HCT116 (cell line): ENCODE results near the gene TCF12. TPM values are rescaled to one million over a fixed set of nuclear protein-coding genes. Genes with fewer than 3 reads are reported as not detected.
A peak's percentile ranks its signal among the peaks of the same experiment; 100 is the strongest.

Experiments
- ATAC-seq: fragments of 200-7000 bp; cut with Tn5 transposase; 2 replicates; pipeline ENCODE4 v1.9.1; 2020; ENCODE audit warnings: mild to moderate bottlenecking, moderate library complexity
- BruUV-seq: library from RNA; stranded (reverse); fragments of 400-500 nt; replicated peaks from 2 replicates; lab custom pipeline; 2021; lab: Mats Ljungman, UMichigan
- CTCF ChIA-PET: fragments of 300-600 bp; sonication (Branson Sonifier 250); formaldehyde crosslinking; loops from one replicate; lab custom pipeline; 2021; ENCODE audit warnings: antibody characterized with exemption; lab: Charles Lee
- POLR2A ChIA-PET: fragments of 300-600, 350-600 bp; sonication (Branson Sonifier 250); formaldehyde crosslinking; loops from one replicate; lab custom pipeline; 2021; ENCODE audit warnings: antibody characterized with exemption; lab: Charles Lee
- RAD21 ChIA-PET, 2 experiments: fragments of 300-600 bp; sonication (Branson Sonifier 250); formaldehyde crosslinking; loops; one replicate each; lab custom pipeline; 2023; ENCODE audit warnings: low total read pairs in 2 of 2; ENCODE audit not compliant: uncharacterized antibody in 2 of 2, unreplicated experiment in 2 of 2, low non-redundant PET in 1 of 2; lab: Charles Lee
- DNase-seq: peaks from one replicate; pipeline ENCODE4 v3.0.0-alpha.2; 2010; ENCODE audit warnings: low read depth, low spot score
- H2AFZ ChIP-seq: fragments of 200-600 bp; shearing (Covaris generic), sonication (generic); 2 replicates; pipeline ENCODE4 v1.6.1; 2017; ENCODE audit warnings: low read depth, mixed run types, mixed read lengths, antibody characterized with exemption, low read length; ENCODE audit not compliant: poor library complexity, severe bottlenecking
- H3K27ac ChIP-seq: 2 replicates; pipeline ENCODE4 v1.5.1; 2012; ENCODE audit warnings: low read depth, low read length
- H3K27me3 ChIP-seq: fragments of 200-600 bp; sonication (generic); 2 replicates; pipeline ENCODE4 v1.6.1; 2016; ENCODE audit warnings: mixed run types, low read length, mixed read lengths; ENCODE audit not compliant: insufficient read depth
- H3K36me3 ChIP-seq, 2 experiments: fragments of 200-500 bp in 1 of 2; fragments of 200-600 bp in 1 of 2; sonication (Bioruptor generic) in 1 of 2; sonication (generic) in 1 of 2; 2 replicates each; pipeline versions ENCODE4 v1.5.1 to v1.6.1; 2014 to 2016; ENCODE audit warnings: low read length in 2 of 2, inconsistent platforms in 1 of 2, mixed read lengths in 1 of 2, mixed run types in 1 of 2; ENCODE audit not compliant: insufficient read depth in 2 of 2, control insufficient read depth in 1 of 2
- H3K4me1 ChIP-seq, 2 experiments: fragments of 200-600 bp in 1 of 2; sonication (generic) in 1 of 2; 2 replicates each; pipeline versions ENCODE4 v1.5.1 to v1.6.1; 2012 to 2017; ENCODE audit warnings: low read length in 2 of 2, inconsistent platforms in 1 of 2, mild to moderate bottlenecking in 1 of 2, mixed read lengths in 1 of 2, mixed run types in 1 of 2, moderate library complexity in 1 of 2; ENCODE audit not compliant: insufficient read depth in 2 of 2, control insufficient read depth in 1 of 2
- H3K4me2 ChIP-seq: fragments of 200-600 bp; sonication (generic); 2 replicates; pipeline ENCODE4 v1.6.1; 2017; ENCODE audit warnings: mixed run types, low read length, mixed read lengths
- H3K4me3 ChIP-seq, 2 experiments: fragments of 200-600 bp in 1 of 2; sonication (generic) in 1 of 2; replicated peaks in 1 of 2; 2 replicates each; pipeline ENCODE4 v1.5.1; 2011 to 2016; ENCODE audit warnings: low read length in 2 of 2, control low read depth in 1 of 2, low read depth in 1 of 2, mild to moderate bottlenecking in 1 of 2, mixed read lengths in 1 of 2, mixed run types in 1 of 2
- H3K79me2 ChIP-seq: fragments of 200-600 bp; sonication (generic); 2 replicates; pipeline ENCODE4 v1.6.1; 2017; ENCODE audit warnings: mild to moderate bottlenecking, mixed run types, low read length, moderate library complexity, mixed read lengths; ENCODE audit not compliant: insufficient read depth
- H3K9ac ChIP-seq: fragments of 200-600 bp; sonication (generic); 2 replicates; pipeline ENCODE4 v1.6.1; 2016; ENCODE audit warnings: low read length, mixed read lengths
- H3K9me2 ChIP-seq: fragments of 200-600 bp; sonication (generic), shearing (Covaris generic); 2 replicates; pipeline ENCODE4 v1.6.1; 2017; ENCODE audit warnings: mixed run types, mild to moderate bottlenecking, moderate library complexity; ENCODE audit not compliant: insufficient read depth
- H3K9me3 ChIP-seq, 2 experiments: fragments of 200-500 bp in 1 of 2; fragments of 200-600 bp in 1 of 2; sonication (Bioruptor generic) in 1 of 2; sonication (generic) in 1 of 2; 2 replicates each; pipeline ENCODE4 v1.6.1; 2014 to 2017; ENCODE audit warnings: low read length in 2 of 2, mixed read lengths in 2 of 2, inconsistent platforms in 1 of 2, low read depth in 1 of 2, mild to moderate bottlenecking in 1 of 2, mixed run types in 1 of 2, moderate library complexity in 1 of 2; ENCODE audit not compliant: control insufficient read depth in 1 of 2, insufficient read depth in 1 of 2
- H4K20me1 ChIP-seq: fragments of 200-600 bp; sonication (generic), shearing (Covaris generic); 2 replicates; pipeline ENCODE4 v1.6.1; 2017; ENCODE audit warnings: mixed run types, mild to moderate bottlenecking, moderate library complexity; ENCODE audit not compliant: insufficient read depth
- CBX3 ChIP-seq: IDR thresholded peaks from 2 replicates; pipeline ENCODE4 v1.6.1; 2012; ENCODE audit warnings: low read depth
- CEBPB ChIP-seq: IDR thresholded peaks from 2 replicates; pipeline ENCODE4 v1.6.1; 2012; ENCODE audit warnings: low read depth
- CTCF ChIP-seq, 3 experiments: fragments of 200-600 bp in 1 of 3; sonication (generic) in 1 of 3; IDR thresholded peaks in 2 of 3; conservative IDR thresholded peaks in 1 of 3; 2 replicates each; pipeline ENCODE4 v1.5.1; 2012 to 2017; ENCODE audit warnings: low read depth in 2 of 3, low read length in 2 of 3, antibody characterized with exemption in 1 of 3, borderline replicate concordance in 1 of 3, control low read depth in 1 of 3, mild to moderate bottlenecking in 1 of 3, mixed read lengths in 1 of 3, mixed run types in 1 of 3, moderate library complexity in 1 of 3; ENCODE audit not compliant: insufficient read depth in 1 of 3
- EGR1 ChIP-seq: IDR thresholded peaks from 2 replicates; pipeline ENCODE4 v1.6.1; 2012; ENCODE audit warnings: low read depth
- ELF1 ChIP-seq: IDR thresholded peaks from 2 replicates; pipeline ENCODE4 v1.6.1; 2012; ENCODE audit warnings: low read depth, borderline replicate concordance
- EZH2phosphoT487 ChIP-seq: fragments of 200-600 bp; IDR thresholded peaks from 2 replicates; pipeline ENCODE4 v1.6.1; 2018; ENCODE audit warnings: antibody characterized with exemption, borderline replicate concordance
- RAD21 ChIP-seq: IDR thresholded peaks from 2 replicates; pipeline ENCODE4 v1.6.1; 2012; ENCODE audit warnings: low read depth, mild to moderate bottlenecking
- ZNF274 ChIP-seq: fragments of 200-500 bp; sonication (Bioruptor generic); IDR thresholded peaks from 2 replicates; pipeline ENCODE4 v1.6.1; 2014; ENCODE audit warnings: mild to moderate bottlenecking, low read depth, low read length, inconsistent platforms
- intact Hi-C: fragments of 100-400 bp; cut with micrococcal nuclease; formaldehyde crosslinking; loops from 2 replicates; pipeline ENCODE4 v1.10.0; 2022
- total RNA-seq: library from RNA; stranded (reverse); gene quantifications from one replicate; pipeline ENCODE4 v1.2.1, GENCODE V29; 2021; ENCODE audit not compliant: unreplicated experiment

The TCF12 gene
- total RNA-seq, 1 experiment from 2014 or later: 71.6 TPM

- no peak overlapping the region for H3K27ac ChIP-seq
- no peak for TF ChIP-seq CEBPB
- no peak for TF ChIP-seq EGR1
- TF ChIP-seq EZH2phosphoT487: no peak
- TF ChIP-seq ZNF274: no peak
- TF ChIP-seq CTCF (IDR thresholded peaks at IDR 0.05 in 2 of 3, conservative IDR thresholded peaks at IDR 0.05 in 1 of 3; ENCODE audit: borderline replicate concordance in 1 of 3, insufficient read depth in 1 of 3, low read depth in 2 of 3, low read length in 2 of 3): 0 out of 6 replicates have a peak, but pooled peaks of 1 of the 3 experiments have one; percentile 19
- BruUV-seq: no TSS peak
- H2AFZ ChIP-seq: no peak overlapping the region
- no peaks in the 10 kb centered on the region for H3K79me2 ChIP-seq
- no peaks in the 10 kb centered on the region for H3K9me3 ChIP-seq
- H3K9ac ChIP-seq: no peak overlapping the region
- no peak overlapping the region for H3K4me3 ChIP-seq
- H3K9me2 ChIP-seq: no peaks in the 10 kb centered on the region
- peaks cover 8 to 18% of the 10 kb centered on the region in 2 experiments for H3K4me1 ChIP-seq
- H3K36me3 ChIP-seq: no peaks in the 10 kb centered on the region
- POLR2A ChIA-PET: no interaction called here
- CTCF ChIA-PET: interaction anchor here (1.6 kb wide), 1 partner anchor 214 kb away, joined by 3 read pairs; no protein-coding TSS in a partner anchor
- no peak for ATAC-seq
- RAD21 ChIA-PET: no interaction called here
- intact Hi-C loops: no loop called here
- DNase-seq: no peak
- no peaks in the 10 kb centered on the region for H4K20me1 ChIP-seq
- no peak overlapping the region for H3K4me2 ChIP-seq
- H3K27me3 ChIP-seq: no peaks in the 10 kb centered on the region
Observed at GRCh38 chr15:57328479-57328878, 410.0 kb downstream of the TCF12 start.

GRCh38 chr15:57328897-57329296, 410.5 kb downstream of the TCF12 start:
- H3K9ac ChIP-seq: no peak overlapping the region
- H2AFZ ChIP-seq: no peak overlapping the region
- H4K20me1 ChIP-seq: no peaks in the 10 kb centered on the region
- H3K9me2 ChIP-seq: no peaks in the 10 kb centered on the region
- ChIA-PET CTCF (interaction anchor here (0.6 to 1.6 kb wide), 2 partner anchors 10 to 213 kb away, joined by 3 to 6 read pairs; no protein-coding TSS in a partner anchor), POLR2A (no interaction called here), RAD21 (no interaction called here)
- no TSS peak for BruUV-seq
- no peaks in the 10 kb centered on the region for H3K79me2 ChIP-seq
- no peaks in the 10 kb centered on the region for H3K36me3 ChIP-seq
- ATAC-seq (no peak), DNase-seq (no peak)
- intact Hi-C loops: no loop called here
- no peaks in the 10 kb centered on the region for H3K9me3 ChIP-seq
- H3K4me3 ChIP-seq: no peak overlapping the region
- H3K4me2 ChIP-seq: no peak overlapping the region
- TF ChIP-seq ELF1 (no peak), CBX3 (no peak), RAD21 (no peak)
- peaks cover 3 to 18% of the 10 kb centered on the region in 2 experiments for H3K4me1 ChIP-seq
- H3K27ac ChIP-seq: no peak overlapping the region
- H3K27me3 ChIP-seq: no peaks in the 10 kb centered on the region
